Testis (tissue), 2 donors: Measurements from ENCODE around the gene CAMK2D.

Experiments used
- POLR2A ChIP-seq: fragments of 450-650 bp; IDR thresholded peaks from one replicate; pipeline ENCODE4 v1.6.1; 2017; ENCODE audit warnings: antibody characterized with exemption, mild to moderate bottlenecking, moderate library complexity
- TF ChIP-seq, protein P1 (sequence below), 3 experiments: fragments of 450-650 bp in 2 of 3; fragments of 200-600 bp in 1 of 3; sonication (generic) in 1 of 3; IDR thresholded peaks; one replicate each; pipeline ENCODE4 v1.5.1; 2016 to 2019; ENCODE audit warnings: antibody characterized with exemption in 3 of 3, mild to moderate bottlenecking in 2 of 3, moderate library complexity in 1 of 3

GRCh38 chr4:113620032-113620431 lies 141.5 kb downstream of the CAMK2D start:
- TF ChIP-seq, protein P1, sequence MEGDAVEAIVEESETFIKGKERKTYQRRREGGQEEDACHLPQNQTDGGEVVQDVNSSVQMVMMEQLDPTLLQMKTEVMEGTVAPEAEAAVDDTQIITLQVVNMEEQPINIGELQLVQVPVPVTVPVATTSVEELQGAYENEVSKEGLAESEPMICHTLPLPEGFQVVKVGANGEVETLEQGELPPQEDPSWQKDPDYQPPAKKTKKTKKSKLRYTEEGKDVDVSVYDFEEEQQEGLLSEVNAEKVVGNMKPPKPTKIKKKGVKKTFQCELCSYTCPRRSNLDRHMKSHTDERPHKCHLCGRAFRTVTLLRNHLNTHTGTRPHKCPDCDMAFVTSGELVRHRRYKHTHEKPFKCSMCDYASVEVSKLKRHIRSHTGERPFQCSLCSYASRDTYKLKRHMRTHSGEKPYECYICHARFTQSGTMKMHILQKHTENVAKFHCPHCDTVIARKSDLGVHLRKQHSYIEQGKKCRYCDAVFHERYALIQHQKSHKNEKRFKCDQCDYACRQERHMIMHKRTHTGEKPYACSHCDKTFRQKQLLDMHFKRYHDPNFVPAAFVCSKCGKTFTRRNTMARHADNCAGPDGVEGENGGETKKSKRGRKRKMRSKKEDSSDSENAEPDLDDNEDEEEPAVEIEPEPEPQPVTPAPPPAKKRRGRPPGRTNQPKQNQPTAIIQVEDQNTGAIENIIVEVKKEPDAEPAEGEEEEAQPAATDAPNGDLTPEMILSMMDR (IDR thresholded peaks at IDR 0.05): no peak
- no peak for TF ChIP-seq POLR2A
